Natural killer cell (primary cell): Measurements from ENCODE around the gene CCDC181. TPM values are rescaled to one million over a fixed set of nuclear protein-coding genes. Genes with fewer than 3 reads are reported as not detected.
"Not testable (repeated sequence)": the region's sequence is repeated elsewhere in the genome, so short reads cannot be mapped to it uniquely, and the experiment has no call there.

Source experiments
- ATAC-seq, 3 donors: fragments of 150-1000 bp in 2 of 3; fragments of 200-7000 bp in 1 of 3; cut with Tn5 transposase; 1 replicate in 1 of 3; 2 replicates in 2 of 3; pipeline ENCODE4 v1.10.0; 2021; ENCODE audit warnings: mild to moderate bottlenecking in 2 of 3, moderate library complexity in 2 of 3
- DNase-seq, 2 donors: peaks; one replicate each; pipeline versions ENCODE4 v3.0.0 to v3.0.0-alpha.2; 2013 to 2021; ENCODE audit warnings: mixed read lengths in 1 of 2
- H3K27ac ChIP-seq: one replicate; pipeline ENCODE4 v1.5.1; 2013; ENCODE audit warnings: mild to moderate bottlenecking, low read length
- H3K27me3 ChIP-seq: one replicate; pipeline ENCODE4 v1.6.1; 2013; ENCODE audit warnings: low read length; ENCODE audit not compliant: control insufficient read depth, insufficient read depth
- H3K36me3 ChIP-seq: one replicate; pipeline ENCODE4 v1.6.1; 2013; ENCODE audit warnings: low read length; ENCODE audit not compliant: control insufficient read depth, insufficient read depth
- H3K4me1 ChIP-seq: one replicate; pipeline ENCODE4 v1.6.1; 2013; ENCODE audit warnings: low read length; ENCODE audit not compliant: control insufficient read depth, insufficient read depth
- H3K4me3 ChIP-seq: one replicate; pipeline ENCODE4 v1.5.1; 2013; ENCODE audit warnings: low read length
- H3K9me3 ChIP-seq: one replicate; pipeline ENCODE4 v1.6.1; 2013; ENCODE audit warnings: low read length; ENCODE audit not compliant: control insufficient read depth, insufficient read depth
- H3K27ac Mint-ChIP-seq, 2 donors: one replicate each; pipeline ENCODE4 v1.8.0; 2022; ENCODE audit warnings: mild to moderate bottlenecking in 2 of 2, mixed read lengths in 2 of 2, moderate library complexity in 1 of 2
- H3K27me3 Mint-ChIP-seq, 2 donors: one replicate each; pipeline ENCODE4 v1.8.0; 2022; ENCODE audit warnings: low read depth in 2 of 2, mixed read lengths in 2 of 2
- H3K36me3 Mint-ChIP-seq: one replicate; pipeline ENCODE4 v1.8.0; 2022; ENCODE audit warnings: mixed read lengths
- H3K4me1 Mint-ChIP-seq, 2 donors: one replicate each; pipeline ENCODE4 v1.8.0; 2022; ENCODE audit warnings: mixed read lengths in 2 of 2
- H3K4me3 Mint-ChIP-seq: one replicate; pipeline ENCODE4 v1.8.0; 2022; ENCODE audit warnings: mild to moderate bottlenecking, moderate library complexity, mixed read lengths
- H3K9me3 Mint-ChIP-seq, 2 donors: one replicate each; pipeline ENCODE4 v1.8.0; 2022; ENCODE audit warnings: mixed read lengths in 2 of 2
- CTCF ChIP-seq: fragments of 200-600 bp; IDR thresholded peaks from one replicate; pipeline ENCODE4 v1.8.0; 2022; ENCODE audit warnings: antibody characterized with exemption
- WGBS: methylation state at CpG from one replicate; pipeline ENCODE4 v1.1.7; 2013; ENCODE audit warnings: missing lambda C conversion rate; ENCODE audit not compliant: insufficient coverage; 5-methylcytosine and 5-hydroxymethylcytosine counted together
- intact Hi-C: fragments of 100-400 bp; cut with micrococcal nuclease; formaldehyde crosslinking; loops from one replicate; pipeline ENCODE4 v1.14.2; 2022
- total RNA-seq, 4 donors: library from RNA; stranded (reverse); fragments of 120-200 nt in 1 of 4; gene quantifications; one replicate each; pipeline versions ENCODE4 v1.2.3 to v1.2.4, GENCODE V29; 2013 to 2022

The CCDC181 gene
- total RNA-seq, 3 donors from 2014 or later (not counting 1 experiment from before 2014, with no cell fraction given): not detected

GRCh38 chr1:169426174-169426705 is 1.0 kb downstream of the CCDC181 start:
- intact Hi-C loops: no loop called here
- no peak for ATAC-seq
- H3K9me3 ChIP-seq: no peaks in the 10 kb centered on the region
- no peaks in the 10 kb centered on the region for H3K36me3 ChIP-seq
- no peak for DNase-seq
- Mint-ChIP-seq H3K4me1 (peaks cover 9 to 10% of the 10 kb centered on the region in 2 donors), H3K27me3 (peaks cover 67 to 91% of the 10 kb centered on the region in 2 donors), H3K27ac (no peak overlapping the region), H3K36me3 (peaks cover 7% of the 10 kb centered on the region), H3K9me3 (peaks cover 0 to 2% of the 10 kb centered on the region in 2 donors), H3K4me3 (no peak overlapping the region)
- no peak overlapping the region for H3K27ac ChIP-seq
- peaks cover 40% of the 10 kb centered on the region for H3K27me3 ChIP-seq
- TF ChIP-seq CTCF: no peak
- 93% methylated on average over 4 of the region's 6 CpGs for WGBS
- peaks cover 7% of the 10 kb centered on the region for H3K4me1 ChIP-seq
- H3K4me3 ChIP-seq: no peak overlapping the region

- H3K27ac ChIP-seq: no peak overlapping the region
- peaks cover 24% of the 10 kb centered on the region for H3K27me3 ChIP-seq
- no peak for DNase-seq
- Mint-ChIP-seq H3K36me3 (peaks cover 7% of the 10 kb centered on the region), H3K27me3 (peaks cover 35 to 48% of the 10 kb centered on the region in 2 donors), H3K27ac (no peak overlapping the region), H3K9me3 (no peaks in the 10 kb centered on the region), H3K4me3 (no peak overlapping the region), H3K4me1 (no peaks in the 10 kb centered on the region)
- ATAC-seq: no peak
- intact Hi-C loops: no loop called here
- H3K4me3 ChIP-seq: no peak overlapping the region
- H3K4me1 ChIP-seq: no peaks in the 10 kb centered on the region
- WGBS: 93% methylated on average over 5 of the region's 5 CpGs
- no peak for TF ChIP-seq CTCF
- no peaks in the 10 kb centered on the region for H3K36me3 ChIP-seq
- no peaks in the 10 kb centered on the region for H3K9me3 ChIP-seq
These were observed 6.0 kb downstream of the CCDC181 start for GRCh38 chr1:169421309-169421708.

- peaks cover 2 to 4% of the 10 kb centered on the region in 2 donors for H3K9me3 Mint-ChIP-seq
- Histone ChIP-seq H3K27me3 (peaks cover 2% of the 10 kb centered on the region), H3K36me3 (no peaks in the 10 kb centered on the region), H3K9me3 (no peaks in the 10 kb centered on the region), H3K4me3 (no peak overlapping the region), H3K27ac (no peak overlapping the region), H3K4me1 (no peaks in the 10 kb centered on the region)
- no peak for ATAC-seq
- no peak overlapping the region for H3K27ac Mint-ChIP-seq
- no peaks in the 10 kb centered on the region for H3K36me3 Mint-ChIP-seq
- 96% methylated on average over 2 of the region's 2 CpGs for WGBS
- TF ChIP-seq CTCF: no peak
- peaks cover 0 to 3% of the 10 kb centered on the region in 2 donors for H3K27me3 Mint-ChIP-seq
- no peak overlapping the region for H3K4me3 Mint-ChIP-seq
- intact Hi-C loops: no loop called here
- no peaks in the 10 kb centered on the region for H3K4me1 Mint-ChIP-seq
- DNase-seq: no peak
These were observed 12.3 kb downstream of the CCDC181 start for GRCh38 chr1:169414952-169415351.

GRCh38 chr1:169408340-169408739 is 18.9 kb downstream of the CCDC181 start:
- not testable (repeated sequence) for ATAC-seq, H3K4me1 Mint-ChIP-seq
- peaks cover 13 to 21% of the 10 kb centered on the region in 2 donors for H3K9me3 Mint-ChIP-seq

GRCh38 chr1:169402578-169402977 is 24.7 kb downstream of the CCDC181 start:
- H3K4me1 Mint-ChIP-seq, intact Hi-C loops, H3K27me3 Mint-ChIP-seq, H3K27ac Mint-ChIP-seq, H3K4me3 Mint-ChIP-seq, H3K9me3 ChIP-seq, DNase-seq, ATAC-seq, H3K4me3 ChIP-seq, H3K4me1 ChIP-seq, H3K27ac ChIP-seq, H3K36me3 ChIP-seq, H3K27me3 ChIP-seq: not testable (repeated sequence)
- Mint-ChIP-seq H3K9me3 (peaks cover 10 to 24% of the 10 kb centered on the region in 2 donors), H3K36me3 (peaks cover 43% of the 10 kb centered on the region)
- no CpG with 5 or more reads among the region's 1 CpG for WGBS

More at GRCh38 chr1:169408340-169408739, 18.9 kb downstream of the CCDC181 start:
- H3K27me3 Mint-ChIP-seq, intact Hi-C loops, DNase-seq, H3K4me3 ChIP-seq, H3K4me3 Mint-ChIP-seq, H3K36me3 ChIP-seq, H3K27ac Mint-ChIP-seq, H3K9me3 ChIP-seq, H3K27ac ChIP-seq, H3K27me3 ChIP-seq, H3K4me1 ChIP-seq: not testable (repeated sequence)
- H3K36me3 Mint-ChIP-seq: peaks cover 25% of the 10 kb centered on the region
- 95% methylated on average over 5 of the region's 5 CpGs for WGBS
